Stimulated activated CD4-positive, alpha-beta T cell treated with anti-CD3 and anti-CD28 coated beads, Interleukin-1b, Interleukin-23, amount 100 ng/mL, for 4 hours (primary cell): Measurements from ENCODE around the gene CCNA2.

Experiments
- DNase-seq, 2 donors: peaks; one replicate each; pipeline ENCODE4 v3.0.0-alpha.2; 2020; ENCODE audit warnings: low read depth in 2 of 2

Gene CCNA2

DNA sequence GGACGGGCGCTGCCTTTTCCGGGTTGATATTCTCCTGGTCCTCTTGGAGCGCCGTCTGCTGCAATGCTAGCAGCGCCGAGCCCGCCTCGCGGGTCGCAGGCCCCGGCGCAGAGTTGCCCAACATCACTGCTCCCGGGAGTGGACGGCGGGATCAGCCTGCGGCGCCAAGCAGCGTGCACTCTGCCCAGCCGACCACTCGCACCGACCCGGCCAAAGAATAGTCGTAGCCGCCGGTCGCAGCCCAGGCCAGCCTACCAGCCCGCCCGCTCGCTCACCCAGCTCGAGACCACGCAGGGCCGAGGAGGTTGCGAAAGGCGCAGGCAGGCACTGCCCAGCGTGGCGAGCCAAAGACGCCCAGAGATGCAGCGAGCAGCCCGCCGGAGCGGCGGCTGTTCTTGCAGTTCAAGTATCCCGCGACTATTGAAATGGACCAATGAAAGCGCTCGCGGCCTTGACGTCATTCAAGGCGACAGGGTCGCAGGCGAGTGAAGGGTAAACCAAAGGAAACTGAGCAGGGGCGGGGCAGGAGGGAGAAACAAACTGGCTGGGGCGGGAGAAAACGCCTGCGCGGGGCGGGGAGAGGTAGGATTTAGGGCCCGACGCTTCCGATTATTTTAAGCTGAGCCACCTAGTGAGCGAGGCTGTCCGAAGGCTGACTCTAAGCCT, at the start of gene CCNA2:
Gene CCNA2, minus strand, starts transcription at position 379 of the 666 bp plus-strand sequence. Its CDS starts 255 bp downstream, at position 124.
- peak; percentile 90 to 94 for DNase-seq

GRCh38 chr4:121869841-121870822, 46.4 kb upstream of the CCNA2 start, which contains the start of gene BBS7:
Gene BBS7 (minus strand): TSS chr4:121870474. CDS start chr4:121870313, 161 bp downstream.
- peak; percentile 92 to 97 for DNase-seq

DNA sequence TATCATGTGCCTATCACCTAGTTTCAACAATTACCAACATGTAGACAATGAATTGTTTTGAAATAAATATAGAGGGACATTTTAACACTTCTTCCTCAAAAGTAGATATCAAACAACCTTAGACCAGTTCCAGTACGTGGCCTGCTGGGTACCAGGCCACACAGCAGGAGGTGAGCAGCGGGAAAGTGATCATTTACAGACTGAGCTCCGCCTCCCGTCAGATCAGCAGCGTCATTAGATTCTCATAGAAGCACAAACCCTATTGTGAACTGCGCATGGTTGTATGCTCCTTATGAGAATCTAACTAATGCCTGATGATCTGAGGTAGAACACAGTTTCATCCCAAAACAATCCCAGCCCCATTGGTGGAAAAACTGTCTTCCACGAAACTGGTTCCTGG, 40.1 kb upstream of the CCNA2 start:
- DNase-seq, result no peak

DNA sequence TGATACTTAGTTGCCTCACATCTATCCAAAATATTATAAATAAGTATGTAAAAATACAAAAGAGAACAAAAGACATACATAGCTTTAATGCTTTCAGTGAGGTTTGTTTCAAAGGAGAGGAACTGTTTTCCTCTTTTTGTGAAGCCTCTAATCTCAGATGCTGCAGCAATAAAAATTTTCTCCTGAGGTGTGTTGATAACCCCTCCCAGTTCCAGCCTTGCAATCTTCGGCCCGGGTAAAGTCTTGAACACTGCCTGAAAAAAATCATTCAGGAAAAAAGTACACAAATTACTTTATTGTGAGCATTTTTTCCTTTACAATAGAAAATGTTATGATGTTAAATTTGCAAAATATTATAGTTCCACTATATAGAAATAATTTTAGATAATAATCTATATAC, 37.7 kb upstream of the CCNA2 start:
- DNase-seq, result no peak

DNA sequence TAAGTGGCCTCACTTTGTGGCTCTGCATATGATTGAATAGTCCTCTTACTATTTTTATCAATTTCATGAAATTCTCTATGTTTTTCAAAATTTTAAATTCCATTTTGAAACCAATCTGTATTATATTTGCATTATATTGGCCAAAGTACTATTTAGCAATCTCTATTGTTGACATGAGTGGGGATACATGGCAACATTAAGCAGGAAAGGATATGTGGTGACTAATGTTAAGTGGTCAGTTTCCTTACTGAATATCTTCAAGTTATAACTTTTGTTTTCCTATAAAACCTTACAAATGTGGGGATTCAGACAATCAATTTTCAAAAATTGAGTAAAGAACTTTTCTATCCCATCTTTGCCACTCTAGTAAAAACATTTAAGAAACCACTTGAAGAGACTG, 36.4 kb upstream of the CCNA2 start:
- no peak for DNase-seq

- DNase-seq, result no peak
Measured at GRCh38 chr4:121851354-121851753, 27.7 kb upstream of the CCNA2 start.

DNA sequence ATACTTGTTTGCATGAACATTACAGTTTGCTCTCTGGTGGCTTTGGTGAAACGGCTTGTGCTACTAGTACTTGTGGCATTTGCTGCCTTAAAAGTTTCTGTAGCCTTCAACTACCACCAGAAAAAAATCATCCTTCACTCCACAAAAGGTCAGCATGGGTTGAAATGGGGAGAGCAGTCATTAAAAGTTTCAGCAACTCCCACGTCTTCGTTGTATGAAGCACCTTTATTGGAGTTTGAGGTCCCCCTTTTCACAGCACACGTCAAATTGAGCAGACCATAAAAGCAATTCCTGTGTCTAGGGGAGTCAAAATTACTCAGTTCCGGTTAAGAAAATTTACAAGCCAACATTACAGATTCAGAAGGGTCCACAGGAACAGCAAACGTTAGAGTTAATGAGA, 23.0 kb upstream of the CCNA2 start:
- DNase-seq, result no peak

- DNase-seq, result no peak
Measured at GRCh38 chr4:121842862-121843261, 19.2 kb upstream of the CCNA2 start.

GRCh38 chr4:121838136-121838535, 14.5 kb upstream of the CCNA2 start:
- DNase-seq, result no peak

DNA sequence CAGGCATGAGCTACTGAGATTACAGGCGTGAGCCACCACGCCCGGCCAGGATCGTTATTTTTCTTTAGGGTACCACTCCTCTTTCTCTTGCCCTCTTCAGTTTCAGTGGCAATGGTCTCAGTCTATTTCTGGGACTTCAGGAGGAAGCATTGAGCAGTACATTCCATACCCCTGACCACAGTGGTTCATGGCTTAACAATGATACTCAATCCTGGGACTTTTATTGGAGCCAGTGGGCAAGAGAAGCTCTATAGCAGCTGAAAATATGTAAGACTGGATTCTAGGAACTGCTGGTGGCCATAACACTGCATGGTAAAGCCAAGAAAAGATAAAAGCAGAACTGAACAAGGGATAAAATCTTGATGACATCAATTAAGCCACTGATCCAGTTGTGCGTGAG, 5.8 kb upstream of the CCNA2 start:
- no peak for DNase-seq

- no peak for DNase-seq
Measured at GRCh38 chr4:121827853-121828252, 4.2 kb upstream of the CCNA2 start.

DNA sequence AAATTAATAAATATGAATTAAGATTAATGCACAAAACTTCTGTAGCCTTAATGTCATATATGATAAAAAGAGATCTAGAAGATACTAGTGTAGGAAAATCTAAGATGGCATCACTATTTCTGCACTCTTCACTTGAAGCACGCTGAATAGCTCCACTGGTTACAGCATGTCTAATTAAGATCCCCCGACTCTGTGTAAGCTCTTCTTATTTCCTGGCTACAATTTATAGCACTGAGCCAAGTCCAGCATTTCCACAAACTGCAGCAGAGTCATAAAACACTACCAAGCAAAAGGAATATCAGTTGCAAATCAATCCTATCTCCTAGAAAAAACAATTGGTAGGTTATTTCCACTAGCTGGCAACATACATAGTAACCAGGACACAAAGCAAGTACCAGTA, 1.3 kb upstream of the CCNA2 start:
- no peak for DNase-seq

DNA sequence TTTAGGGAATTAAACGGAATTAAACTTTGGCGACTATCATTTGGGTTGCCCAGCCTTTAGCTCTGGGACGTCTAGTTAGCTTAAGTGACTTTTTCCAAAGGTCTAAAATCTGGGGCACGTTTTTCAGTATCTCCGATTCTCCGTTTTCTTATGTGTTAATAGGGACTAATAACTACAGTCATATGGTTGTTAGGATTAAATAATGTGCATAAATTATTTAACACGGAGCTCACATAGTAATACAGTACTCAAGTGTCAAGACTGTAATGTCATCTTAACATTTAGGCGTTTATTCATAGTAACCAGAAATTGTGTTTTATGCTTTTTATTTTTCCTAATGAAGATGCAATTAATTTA, 466 bp upstream of the CCNA2 start:
- DNase-seq, result no peak

- no peak for DNase-seq
Measured at GRCh38 chr4:121822796-121823504, 733 bp downstream of the CCNA2 start.

DNA sequence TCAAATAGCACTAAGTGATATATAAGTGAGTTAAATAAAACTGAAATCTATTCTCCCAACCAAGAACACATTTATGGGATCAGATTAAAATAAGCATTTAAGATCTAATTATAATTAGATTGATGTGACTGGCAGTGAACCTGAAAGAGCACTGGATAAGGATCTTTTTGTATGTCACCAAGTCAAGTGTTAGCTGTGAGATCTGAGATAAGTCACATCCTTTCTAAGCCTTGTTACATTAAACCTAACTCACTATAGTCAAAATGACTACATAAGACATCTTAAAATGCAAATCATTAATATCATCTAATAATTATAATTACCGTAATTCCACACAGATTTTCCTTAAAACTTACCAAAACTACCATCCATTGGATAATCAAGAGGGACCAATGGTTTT, 1.6 kb downstream of the CCNA2 start:
- DNase-seq, result no peak

DNA sequence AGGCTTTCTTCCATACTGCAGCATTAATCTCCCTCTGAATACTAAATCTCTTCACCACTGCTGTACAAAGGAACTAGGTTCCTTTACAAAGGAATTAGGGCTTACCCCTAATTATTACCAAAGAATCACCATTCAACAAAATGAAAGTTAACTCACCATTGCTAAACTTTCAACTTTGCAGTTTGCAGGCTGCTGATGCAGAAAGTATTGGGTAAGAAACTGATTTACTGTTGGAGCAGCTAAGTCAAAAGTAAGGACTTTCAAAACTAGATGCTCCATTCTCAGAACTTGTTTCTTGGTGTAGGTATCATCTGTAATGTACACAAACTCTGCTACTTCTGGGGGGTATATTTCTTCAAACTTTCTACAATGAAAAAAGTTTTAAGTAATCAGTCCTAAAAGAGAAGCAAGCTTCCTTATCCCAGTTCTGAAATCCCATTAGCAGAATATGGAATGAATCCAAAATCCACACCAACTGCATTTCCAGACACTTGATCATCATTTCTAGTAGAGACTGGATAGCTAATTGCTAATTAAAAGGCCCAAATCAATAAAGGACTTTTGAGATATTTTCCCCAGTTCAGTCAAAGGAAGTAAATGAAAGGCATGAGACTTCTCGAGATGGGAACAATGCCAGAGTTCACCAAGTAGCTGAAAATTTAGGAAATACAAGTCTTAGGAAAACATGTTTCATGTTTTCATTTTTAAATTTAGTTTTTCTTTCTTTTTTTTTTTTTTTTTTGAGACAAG, 4.3 kb downstream of the CCNA2 start:
- no peak for DNase-seq

DNA sequence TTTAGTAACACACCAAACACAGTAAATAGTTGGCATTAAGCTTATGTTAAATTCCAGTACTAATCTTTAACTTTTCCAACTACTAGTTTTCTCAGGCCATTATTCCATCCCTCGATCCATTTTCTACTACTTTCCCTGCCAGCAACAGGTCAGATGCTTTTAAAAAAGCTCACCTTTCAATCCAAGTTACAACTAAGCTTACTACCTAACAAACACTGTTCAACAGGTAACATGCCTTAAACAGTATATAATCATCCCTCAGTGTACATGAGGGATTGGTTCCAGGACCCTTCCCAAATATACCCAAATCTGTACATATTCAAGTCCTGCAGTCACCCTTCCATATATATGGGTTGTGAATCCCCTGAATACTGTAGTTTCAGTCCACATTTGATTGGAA, 5.5 kb downstream of the CCNA2 start:
- DNase-seq, result no peak

GRCh38 chr4:121817701-121818100, 6.0 kb downstream of the CCNA2 start:
- DNase-seq, result no peak

DNA sequence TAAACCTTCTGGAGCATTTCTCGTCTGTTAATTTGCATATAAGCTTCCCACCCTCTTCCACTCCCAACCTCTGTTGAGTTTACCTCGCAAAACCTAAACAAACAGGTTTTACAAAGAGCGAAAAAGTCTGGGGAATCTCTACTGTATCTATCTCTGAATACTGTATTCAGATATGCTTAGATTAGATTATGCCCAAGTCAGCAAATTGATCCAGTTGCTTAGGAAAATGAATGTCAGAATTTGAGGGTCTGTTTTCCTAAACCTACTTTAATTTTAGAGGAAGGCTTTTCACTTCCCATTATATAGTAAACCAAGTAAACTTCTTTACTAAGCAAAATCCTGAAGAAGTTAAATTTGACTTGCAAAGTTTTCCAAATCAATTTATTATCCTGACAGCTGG, 6.7 kb downstream of the CCNA2 start:
- no peak for DNase-seq

DNA sequence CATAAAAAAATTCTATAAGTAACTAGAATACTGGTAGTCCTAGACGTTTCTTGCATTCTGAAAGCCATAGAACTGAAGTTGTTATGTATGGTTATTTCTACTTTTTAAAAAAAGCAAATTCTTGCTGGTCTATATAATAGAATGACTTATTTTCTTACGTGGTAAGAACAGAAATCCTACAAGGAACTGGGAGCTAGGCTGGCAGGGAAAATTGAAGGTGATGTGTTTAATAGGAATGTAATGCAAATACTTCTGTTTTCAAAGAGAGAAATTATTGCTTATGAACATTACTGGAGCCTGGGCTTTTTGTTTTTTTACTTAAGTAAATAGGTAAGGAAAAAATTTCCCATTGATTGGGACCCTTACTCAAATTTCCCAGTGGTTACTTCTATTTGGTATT, 8.9 kb downstream of the CCNA2 start:
- DNase-seq, result no peak

- no peak for DNase-seq
Measured at GRCh38 chr4:121811122-121811521, 12.6 kb downstream of the CCNA2 start.

DNA sequence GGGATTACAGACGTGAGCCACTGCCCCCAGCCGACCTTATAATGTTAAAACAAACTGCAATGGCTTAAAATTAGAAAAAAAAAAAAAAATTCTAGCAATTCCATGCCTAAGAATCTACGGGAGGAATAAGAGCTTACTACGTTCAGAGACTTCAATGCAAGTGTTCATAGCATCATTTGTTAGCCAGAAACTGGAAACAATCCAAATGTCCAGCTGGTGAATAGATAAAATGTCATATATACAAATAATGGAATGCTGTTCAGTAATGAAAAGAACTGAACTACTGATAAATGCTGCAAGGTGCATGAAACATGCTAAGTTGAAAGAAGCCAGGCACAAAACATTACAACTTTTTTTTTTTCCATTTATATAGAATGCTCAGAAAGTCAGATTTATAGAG, 17.3 kb downstream of the CCNA2 start:
- DNase-seq, result no peak
